Mammary epithelial cell (primary cell): ENCODE results near the gene NR3C2.

Experiments
- CTCF ChIP-seq, 2 donors: IDR thresholded peaks in 1 of 2; conservative IDR thresholded peaks in 1 of 2; 2 replicates each; pipeline ENCODE4 v1.5.1; 2011 to 2012; ENCODE audit warnings: inconsistent platforms in 2 of 2, low read length in 2 of 2, mild to moderate bottlenecking in 2 of 2, control low read depth in 1 of 2, low read depth in 1 of 2; ENCODE audit not compliant: insufficient read depth in 1 of 2; ENCODE audit errors: extremely low read depth in 1 of 2
- EZH2 ChIP-seq: IDR thresholded peaks from 2 replicates; pipeline ENCODE4 v1.6.1; 2012; ENCODE audit warnings: low read length, inconsistent platforms, borderline replicate concordance

GRCh38 chr4:148060264-148061140 lies 381.7 kb downstream of the NR3C2 start:
- TF ChIP-seq CTCF (conservative IDR thresholded peaks at IDR 0.05 in 1 of 2, IDR thresholded peaks at IDR 0.05 in 1 of 2; ENCODE audit: extremely low read depth in 1 of 2, insufficient read depth in 1 of 2, low read depth in 1 of 2, low read length in 2 of 2), result no peak
- TF ChIP-seq EZH2, result no peak
